SU-DHL-6 (cell line): ENCODE measurements around the gene SPECC1.

ENCODE experiments used
- H2AFZ ChIP-seq: fragments of 200-600 bp; sonication (generic); 2 replicates; pipeline ENCODE4 v1.6.1; 2014; ENCODE audit warnings: low read depth, mild to moderate bottlenecking, moderate library complexity, mixed read lengths, antibody characterized with exemption, low read length; ENCODE audit not compliant: severe bottlenecking
- H3F3A ChIP-seq: fragments of 200-600 bp; shearing (Covaris generic); 2 replicates; pipeline ENCODE4 v1.6.0; 2016; ENCODE audit warnings: antibody characterized with exemption, mild to moderate bottlenecking; ENCODE audit not compliant: insufficient read depth
- H3K27ac ChIP-seq: fragments of 200-600 bp; sonication (generic); 2 replicates; pipeline ENCODE4 v1.5.1; 2016; ENCODE audit warnings: low read depth, mild to moderate bottlenecking, low read length, moderate library complexity, mixed read lengths
- H3K27me3 ChIP-seq: fragments of 200-600 bp; sonication (generic), shearing (Covaris generic); 2 replicates; pipeline ENCODE4 v1.6.0; 2014; ENCODE audit warnings: mild to moderate bottlenecking, low read length
- H3K36me3 ChIP-seq: fragments of 200-600 bp; sonication (generic); 2 replicates; pipeline ENCODE4 v1.6.1; 2014; ENCODE audit warnings: mild to moderate bottlenecking, low read length, mixed read lengths
- H3K4me2 ChIP-seq: fragments of 300-600, 200-600 bp; shearing (Covaris generic), sonication (generic); 2 replicates; pipeline ENCODE4 v1.6.0; 2014; ENCODE audit warnings: low read length, low read depth, mild to moderate bottlenecking; ENCODE audit not compliant: poor library complexity, severe bottlenecking
- H3K4me3 ChIP-seq: fragments of 200-600 bp; sonication (generic); 2 replicates; pipeline ENCODE4 v1.5.1; 2014; ENCODE audit warnings: antibody characterized with exemption, low read length, mild to moderate bottlenecking, mixed read lengths; ENCODE audit not compliant: insufficient read depth, poor library complexity, severe bottlenecking
- H3K79me2 ChIP-seq: fragments of 200-600 bp; sonication (generic); 2 replicates; pipeline ENCODE4 v1.6.1; 2014; ENCODE audit warnings: mild to moderate bottlenecking, low read length, moderate library complexity; ENCODE audit not compliant: insufficient read depth
- H3K9ac ChIP-seq: fragments of 200-600 bp; sonication (generic); 2 replicates; pipeline ENCODE4 v1.7.0; 2014; ENCODE audit warnings: mild to moderate bottlenecking, low read length
- H3K9me2 ChIP-seq: fragments of 200-600 bp; sonication (generic); replicated peaks from 2 replicates; pipeline ENCODE4 v1.6.1; 2014; ENCODE audit warnings: low read length; ENCODE audit not compliant: insufficient read depth
- H3K9me3 ChIP-seq: fragments of 200-600 bp; sonication (generic); 2 replicates; pipeline ENCODE4 v1.6.1; 2014; ENCODE audit warnings: low read length, mixed read lengths; ENCODE audit not compliant: insufficient read depth
- H4K20me1 ChIP-seq: fragments of 200-600 bp; sonication (generic); 2 replicates; pipeline ENCODE4 v1.6.1; 2014; ENCODE audit warnings: low read depth, mild to moderate bottlenecking, antibody characterized with exemption, low read length, moderate library complexity, mixed read lengths
- CTCF ChIP-seq: fragments of 200-600 bp; sonication (generic); IDR thresholded peaks from one replicate; pipeline ENCODE4 v1.5.1; 2017; ENCODE audit warnings: antibody characterized with exemption, mild to moderate bottlenecking, low read length, moderate library complexity; ENCODE audit not compliant: insufficient read depth, poor library complexity, severe bottlenecking
- EZH2phosphoT487 ChIP-seq: fragments of 200-600 bp; sonication (generic), shearing (Covaris generic); conservative IDR thresholded peaks from 2 replicates; pipeline ENCODE4 v1.6.1; 2018; ENCODE audit warnings: mild to moderate bottlenecking, antibody characterized with exemption, low read length, moderate library complexity, mixed read lengths

The SPECC1 gene

GRCh38 chr17:20153231-20153630, 144.1 kb downstream of the SPECC1 start:
- Histone ChIP-seq H4K20me1 (no peaks in the 10 kb centered on the region), H3K9me2 (no peaks in the 10 kb centered on the region), H3F3A (peaks cover 6% of the 10 kb centered on the region; the same call in 1 of the 2 replicates), H3K4me2 (no peak overlapping the region), H3K36me3 (no peaks in the 10 kb centered on the region), H3K4me3 (no peak overlapping the region), H3K9ac (no peak overlapping the region), H3K27ac (no peak overlapping the region), H3K27me3 (peaks cover 6% of the 10 kb centered on the region; the same call in 1 of the 2 replicates), H2AFZ (no peak overlapping the region), H3K79me2 (no peaks in the 10 kb centered on the region), H3K9me3 (no peaks in the 10 kb centered on the region)
- TF ChIP-seq CTCF (no peak), EZH2phosphoT487 (no peak)

- Histone ChIP-seq H3K27me3 (peaks cover 6% of the 10 kb centered on the region; the same call in 1 of the 2 replicates), H3K9me3 (no peaks in the 10 kb centered on the region), H3K4me2 (no peak overlapping the region), H3F3A (peaks cover 6% of the 10 kb centered on the region; the same call in 1 of the 2 replicates), H3K9me2 (no peaks in the 10 kb centered on the region), H3K36me3 (no peaks in the 10 kb centered on the region), H3K4me3 (no peak overlapping the region), H2AFZ (no peak overlapping the region), H4K20me1 (no peaks in the 10 kb centered on the region), H3K79me2 (no peaks in the 10 kb centered on the region), H3K27ac (no peak overlapping the region), H3K9ac (no peak overlapping the region)
- TF ChIP-seq CTCF (no peak), EZH2phosphoT487 (no peak)
These were observed 145.3 kb downstream of the SPECC1 start for GRCh38 chr17:20154286-20155000.

GRCh38 chr17:20155258-20156195, 146.4 kb downstream of the SPECC1 start:
- H3K9me2 ChIP-seq, result no peaks in the 10 kb centered on the region
- peak overlapping the region; percentile 69 for H3K4me2 ChIP-seq
- H3K9ac ChIP-seq, result peak overlapping the region; percentile 44
- peaks cover 6% of the 10 kb centered on the region; the same call in 1 of the 2 replicates for H3F3A ChIP-seq
- H3K36me3 ChIP-seq, result no peaks in the 10 kb centered on the region
- TF ChIP-seq CTCF (no peak), EZH2phosphoT487 (no peak)
- no peaks in the 10 kb centered on the region for H3K79me2 ChIP-seq
- H3K27ac ChIP-seq, result no peak overlapping the region
- peak overlapping the region; percentile 57 for H3K4me3 ChIP-seq
- H4K20me1 ChIP-seq, result no peaks in the 10 kb centered on the region
- H3K27me3 ChIP-seq, result peaks cover 6% of the 10 kb centered on the region; the same call in 1 of the 2 replicates
- H3K9me3 ChIP-seq, result no peaks in the 10 kb centered on the region
- H2AFZ ChIP-seq, result peak overlapping the region; percentile 72
